Measurements from ENCODE around the gene IRX3.
A peak's percentile ranks its signal among the peaks of the same experiment; 100 is the strongest.

The IRX3 gene

DNA sequence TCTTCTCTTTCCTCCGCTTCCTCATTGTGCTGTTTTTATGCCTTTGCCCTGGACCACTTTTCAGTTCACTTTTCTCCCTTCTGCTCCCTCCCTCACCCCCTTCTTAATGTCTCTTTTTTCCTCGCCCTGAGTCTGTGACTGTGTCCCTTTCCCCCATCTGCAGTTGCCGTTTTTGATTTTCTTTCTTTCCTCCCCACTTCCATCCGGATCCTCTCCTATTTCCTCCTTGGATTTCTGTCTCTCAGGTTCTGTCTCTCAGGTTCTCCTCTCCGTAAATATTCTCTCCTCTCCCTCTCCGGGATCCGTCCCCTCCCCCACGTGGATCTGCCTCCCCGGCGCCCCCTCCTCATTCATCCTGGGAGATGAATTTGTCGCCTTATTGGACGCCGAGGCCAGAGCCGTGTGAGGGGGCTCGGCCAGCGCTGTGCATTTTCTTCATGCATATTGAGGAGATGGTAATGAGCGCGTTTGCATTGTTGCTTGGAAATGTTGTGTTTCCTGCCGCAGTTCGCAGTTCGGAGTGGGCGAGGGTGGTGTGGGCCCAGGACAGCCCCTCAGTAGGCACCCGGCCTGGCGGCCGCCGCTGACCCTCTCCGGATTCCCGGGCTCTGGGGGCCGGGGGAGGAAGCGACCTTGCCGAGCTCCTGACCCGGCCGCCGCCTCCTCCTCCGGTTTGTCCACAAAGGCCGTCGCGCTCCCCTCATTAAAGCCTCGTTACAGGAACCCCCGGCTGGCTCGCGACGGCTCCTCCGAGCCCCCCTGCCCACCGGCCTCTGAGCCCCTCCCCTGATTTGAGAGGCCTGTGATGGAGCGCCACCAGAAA, 4.5 kb upstream of the IRX3 start:
- no peak for DNase-seq (ENCODE audit: low spot score)

DNA sequence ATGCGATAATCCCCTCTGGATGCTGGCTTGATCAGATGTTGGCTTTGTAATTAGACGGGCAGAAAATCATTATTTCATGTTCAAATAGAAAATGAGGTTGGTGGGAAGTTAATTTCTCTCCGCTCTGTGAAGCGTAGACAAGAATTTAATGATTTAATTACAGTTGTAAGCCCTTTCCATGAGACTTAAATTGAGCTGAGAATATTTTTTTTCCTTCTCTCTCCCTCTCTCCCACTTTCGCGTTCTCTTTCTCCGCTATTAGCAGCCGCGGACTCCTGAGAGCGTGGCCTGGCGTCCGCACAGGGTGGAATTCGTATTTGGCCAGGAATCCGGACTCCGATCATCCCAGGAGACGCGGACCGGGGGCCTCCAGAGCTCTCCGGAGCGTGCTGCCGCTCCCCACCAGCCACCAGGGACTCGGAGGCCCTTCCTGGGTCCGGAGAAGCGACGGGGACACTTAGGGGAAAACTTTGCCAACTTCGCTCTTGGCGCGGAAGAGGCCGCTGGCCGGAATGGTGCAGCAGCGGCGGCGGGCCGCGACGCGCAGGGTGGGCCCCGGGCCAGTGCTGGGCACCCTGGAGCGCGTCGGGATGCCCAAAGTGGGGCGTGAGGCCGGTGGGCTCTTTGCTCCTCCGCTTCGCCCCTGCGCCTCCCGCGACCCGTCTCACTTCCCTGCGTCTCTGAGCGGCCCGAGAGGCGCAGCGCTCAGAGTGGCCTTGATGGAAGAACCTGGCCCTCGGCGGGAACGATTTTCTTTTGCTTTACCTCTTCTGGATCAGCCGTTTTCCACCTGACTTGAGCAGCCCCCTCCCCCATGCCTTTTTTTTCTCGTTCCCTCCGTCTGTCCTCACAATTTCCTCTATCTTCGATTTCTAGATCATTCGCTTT, 3.6 kb upstream of the IRX3 start:
- DNase-seq (ENCODE audit: low spot score), result no peak

DNA sequence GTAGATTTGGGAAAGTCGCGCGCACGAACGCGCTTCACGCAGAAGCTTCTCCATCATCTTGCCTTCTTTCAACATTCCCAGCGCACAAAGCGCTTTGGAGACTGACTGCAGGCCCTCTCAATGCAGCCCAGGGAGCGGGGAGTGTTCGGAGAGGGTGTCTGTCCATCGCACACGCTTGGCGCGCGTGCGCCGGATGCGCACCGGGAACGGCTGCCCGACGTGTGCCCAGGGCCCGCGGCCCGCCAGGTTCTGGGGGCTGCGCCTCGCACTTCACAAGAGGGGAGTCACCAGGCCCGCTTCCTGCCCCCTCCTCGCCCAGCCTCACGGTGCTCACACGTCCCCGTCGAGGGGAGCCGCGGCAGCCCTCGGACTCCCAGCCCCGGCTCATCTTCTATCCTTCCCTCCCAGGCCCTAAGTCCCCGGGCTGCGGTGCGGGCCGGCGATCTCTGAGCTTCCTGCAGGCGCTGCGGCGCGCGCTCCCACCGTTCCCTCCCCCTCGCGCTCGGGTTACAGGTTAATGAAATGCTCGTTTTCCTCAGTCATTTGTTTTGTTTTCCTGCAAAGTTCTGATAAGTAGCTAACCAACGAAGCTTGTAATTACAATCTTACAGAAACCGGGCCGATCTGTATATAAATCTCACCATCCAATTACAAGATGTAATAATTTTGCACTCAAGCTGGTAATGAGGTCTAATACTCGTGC, 2.8 kb upstream of the IRX3 start:
- no peak for DNase-seq (ENCODE audit: low spot score)

DNA sequence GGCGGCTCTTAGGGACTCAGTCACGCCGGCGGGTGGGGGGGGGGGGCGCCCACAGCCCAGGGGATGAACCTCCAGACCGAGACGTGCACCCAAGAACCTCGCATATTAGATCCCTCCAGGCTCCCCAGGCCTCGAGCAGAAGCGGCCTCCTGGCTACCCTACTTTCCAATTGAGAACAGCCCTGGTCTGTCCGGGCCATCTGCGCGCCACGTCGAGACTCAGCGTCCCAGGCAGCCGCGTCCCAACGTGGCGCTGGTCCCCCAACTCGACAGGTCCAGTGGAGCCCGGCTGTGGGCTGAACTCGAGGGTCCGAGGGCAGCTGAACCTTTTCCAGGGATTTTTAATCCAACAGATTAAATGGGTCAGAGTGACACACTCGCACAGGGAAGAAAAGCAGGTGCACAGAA, 2.3 kb upstream of the IRX3 start:
- DNase-seq (ENCODE audit: low spot score), result no peak

DNA sequence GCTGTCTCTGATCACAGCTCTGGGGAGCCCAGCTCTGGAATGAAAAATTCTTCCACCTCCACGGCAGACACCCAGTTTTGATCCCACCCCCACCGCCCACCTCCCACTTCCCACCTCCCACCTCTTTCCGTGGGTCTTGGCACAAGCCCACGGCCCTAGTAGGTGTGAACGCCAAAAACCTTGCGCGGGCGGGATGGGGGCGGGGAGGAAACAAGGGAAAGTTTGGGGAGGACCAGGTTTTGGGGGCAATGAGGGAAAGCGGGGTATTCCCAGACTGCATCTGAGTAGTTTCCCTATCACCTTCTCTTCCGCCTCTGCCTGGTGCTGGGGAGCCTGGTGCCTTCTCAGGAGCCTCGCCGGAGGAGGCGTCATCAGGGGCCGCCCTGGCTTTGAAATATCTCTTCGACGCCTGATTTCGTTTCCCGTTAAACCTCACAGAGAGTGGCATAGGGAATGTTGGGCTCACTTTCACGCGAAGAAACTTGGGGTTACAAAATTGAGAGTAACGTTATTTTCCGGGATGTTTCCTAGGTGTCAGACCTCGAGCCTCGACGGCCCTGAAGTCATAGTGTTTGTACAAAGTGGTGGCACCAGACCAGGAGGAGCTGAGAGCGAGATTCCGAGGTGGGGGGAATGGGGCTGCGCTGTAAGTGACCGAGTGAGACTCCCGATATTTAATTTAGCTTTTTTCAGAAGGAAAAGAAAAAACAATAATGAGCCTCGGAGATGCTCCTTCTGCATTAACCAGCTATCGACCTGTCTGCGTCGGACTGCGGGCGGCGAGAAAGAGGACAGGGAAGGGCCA, 1.6 kb upstream of the IRX3 start:
- no peak for DNase-seq (ENCODE audit: low spot score)

DNA sequence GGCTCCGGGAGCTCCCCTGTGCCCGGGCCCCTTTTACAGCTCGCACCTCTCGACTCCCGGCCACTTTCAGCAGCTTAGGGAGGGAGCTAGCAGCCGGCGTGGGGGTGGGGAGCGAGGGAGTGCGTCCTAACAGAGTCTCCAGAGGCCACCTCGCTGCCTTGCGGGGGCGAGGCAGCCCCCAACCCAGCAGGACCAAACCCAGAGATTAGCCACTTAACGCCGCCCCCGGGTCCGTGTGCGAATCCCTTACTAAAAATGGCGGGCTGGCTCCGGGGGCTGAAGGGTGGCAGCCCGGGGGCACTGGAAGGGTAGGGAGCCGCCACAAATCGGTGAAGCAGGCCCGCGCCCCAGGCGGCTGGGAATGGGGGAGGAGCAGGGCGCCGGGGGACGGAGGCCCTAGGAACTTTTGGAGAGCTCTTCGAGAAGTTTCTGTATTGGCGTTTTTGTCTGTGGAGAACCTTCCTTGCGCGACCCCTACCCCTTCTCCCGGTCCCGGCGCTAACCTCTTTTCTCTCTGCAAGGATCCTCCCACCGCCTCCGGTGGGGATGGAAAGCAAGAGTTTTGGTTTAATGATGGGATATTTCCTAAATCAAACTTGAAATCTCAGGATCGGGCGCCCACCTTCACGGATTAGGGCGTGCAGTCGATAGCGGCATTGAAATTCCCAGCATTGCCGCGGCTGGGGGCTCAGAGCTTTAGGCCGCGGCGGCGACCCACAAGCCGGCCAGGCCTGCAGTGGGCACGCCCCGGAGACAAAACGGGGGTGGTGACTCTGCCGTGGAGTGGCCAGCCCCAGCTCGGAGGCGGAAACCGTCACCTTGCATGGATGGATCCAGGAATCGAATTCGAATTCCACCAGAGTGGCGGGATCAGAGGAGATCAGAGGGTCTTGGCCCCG, 793 bp upstream of the IRX3 start:
- DNase-seq (ENCODE audit: low spot score), result peak; percentile 48

DNA sequence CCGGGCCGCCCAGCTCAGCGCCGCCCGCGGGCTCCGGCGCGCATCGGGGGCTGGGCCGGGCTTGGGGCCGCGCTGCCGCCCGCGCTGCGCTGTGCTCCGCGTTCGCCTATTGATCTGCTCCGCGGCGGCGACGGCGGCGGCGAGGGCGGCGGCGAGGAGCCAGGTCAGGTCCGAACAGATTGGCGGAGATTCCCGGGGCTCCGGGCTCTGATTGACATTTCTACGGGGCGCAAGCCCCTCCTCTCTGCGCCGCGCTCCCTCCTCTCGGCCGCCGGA, 559 bp downstream of the IRX3 start:
- DNase-seq (ENCODE audit: low spot score), result peak; percentile 88

DNA sequence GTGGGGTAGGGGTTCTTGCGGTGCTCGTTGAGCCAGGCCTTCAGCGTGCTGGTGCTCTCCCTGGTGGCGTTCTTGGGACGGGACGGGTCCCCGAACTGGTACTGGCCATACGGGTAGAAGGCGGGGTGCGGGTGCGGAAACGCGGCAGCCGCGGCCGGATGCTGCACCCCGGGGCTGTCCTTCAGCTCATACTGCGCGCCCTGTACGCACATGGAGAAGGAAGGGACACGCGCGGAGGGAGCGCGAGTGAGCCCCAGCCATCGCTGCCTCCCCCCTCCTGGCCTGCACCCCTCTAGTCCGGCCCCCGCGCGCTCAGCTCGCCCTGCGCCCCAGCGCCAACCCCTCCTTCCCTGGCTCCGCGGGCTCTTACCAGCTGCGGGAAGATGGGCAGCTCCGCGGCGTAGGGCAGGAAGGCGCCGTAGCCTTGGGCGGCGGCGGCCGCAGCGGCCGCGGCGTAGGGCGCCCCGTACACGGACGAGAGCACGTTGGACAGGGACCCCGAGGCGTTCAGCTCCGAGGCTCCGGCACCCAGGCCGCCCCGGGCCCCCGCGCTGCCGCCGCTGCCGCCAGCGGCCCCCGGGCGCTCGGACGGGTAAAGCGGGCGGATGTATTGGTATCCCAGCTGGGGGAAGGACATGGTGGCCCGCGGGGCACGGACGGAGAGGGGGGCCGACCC, 1.0 kb downstream of the IRX3 start:
- DNase-seq (ENCODE audit: low spot score), result peak; percentile 61

DNA sequence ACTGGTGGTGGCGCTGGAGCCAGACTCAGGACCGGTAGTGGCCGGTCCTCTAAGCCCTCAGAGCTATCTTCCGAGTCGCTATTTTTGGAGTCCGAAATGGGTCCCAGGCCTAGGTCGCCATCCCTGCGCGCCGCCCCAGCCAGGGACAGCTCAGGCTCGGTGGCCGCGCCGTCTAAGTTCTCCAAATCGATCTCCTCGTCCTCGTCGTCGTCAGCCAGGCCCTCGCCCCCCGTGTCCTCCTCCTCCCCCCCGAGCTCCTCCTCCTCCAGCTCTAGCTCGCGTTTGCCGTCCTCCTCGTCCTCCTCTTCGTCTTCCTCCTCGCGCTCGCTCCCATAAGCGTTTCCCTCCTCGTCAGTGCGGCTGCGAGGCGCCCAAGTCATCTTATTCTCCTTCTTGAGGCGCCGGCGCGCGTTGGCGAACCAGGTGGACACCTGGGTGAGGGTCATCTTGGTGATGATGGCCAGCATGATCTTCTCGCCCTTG, 1.6 kb downstream of the IRX3 start:
- DNase-seq (ENCODE audit: low spot score), result no peak

DNA sequence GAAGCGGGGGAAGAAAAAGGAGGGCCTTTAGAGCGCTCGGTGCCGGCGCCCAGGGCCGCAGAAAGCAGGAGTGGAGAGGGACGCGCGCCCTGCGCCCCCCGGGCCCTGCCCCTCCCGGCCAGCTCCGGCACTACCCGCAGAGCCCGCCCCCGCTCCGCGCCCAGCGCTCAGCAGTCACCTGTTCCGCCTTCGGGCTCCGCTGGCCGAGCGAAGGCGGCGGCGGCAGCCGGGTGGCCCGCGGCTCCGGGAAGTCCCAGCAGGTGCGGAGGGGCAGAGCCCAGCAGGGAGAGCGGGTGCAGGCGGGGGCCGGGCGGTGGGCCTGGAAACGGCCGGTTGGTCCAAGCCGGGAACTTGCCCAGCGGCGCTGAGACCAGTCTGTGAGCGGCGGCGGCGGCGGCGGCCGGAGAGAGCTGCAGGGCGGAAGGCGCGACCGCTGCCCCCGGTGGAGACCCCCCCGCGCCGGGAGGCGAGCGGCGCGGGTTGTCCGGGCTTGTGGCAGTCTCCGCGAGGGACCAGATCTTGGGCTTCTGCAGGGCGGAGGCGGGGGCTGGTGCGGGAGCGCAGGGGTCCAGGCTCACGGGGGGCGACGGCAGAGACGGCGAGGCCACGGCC, 2.2 kb downstream of the IRX3 start:
- DNase-seq (ENCODE audit: low spot score), result no peak

DNA sequence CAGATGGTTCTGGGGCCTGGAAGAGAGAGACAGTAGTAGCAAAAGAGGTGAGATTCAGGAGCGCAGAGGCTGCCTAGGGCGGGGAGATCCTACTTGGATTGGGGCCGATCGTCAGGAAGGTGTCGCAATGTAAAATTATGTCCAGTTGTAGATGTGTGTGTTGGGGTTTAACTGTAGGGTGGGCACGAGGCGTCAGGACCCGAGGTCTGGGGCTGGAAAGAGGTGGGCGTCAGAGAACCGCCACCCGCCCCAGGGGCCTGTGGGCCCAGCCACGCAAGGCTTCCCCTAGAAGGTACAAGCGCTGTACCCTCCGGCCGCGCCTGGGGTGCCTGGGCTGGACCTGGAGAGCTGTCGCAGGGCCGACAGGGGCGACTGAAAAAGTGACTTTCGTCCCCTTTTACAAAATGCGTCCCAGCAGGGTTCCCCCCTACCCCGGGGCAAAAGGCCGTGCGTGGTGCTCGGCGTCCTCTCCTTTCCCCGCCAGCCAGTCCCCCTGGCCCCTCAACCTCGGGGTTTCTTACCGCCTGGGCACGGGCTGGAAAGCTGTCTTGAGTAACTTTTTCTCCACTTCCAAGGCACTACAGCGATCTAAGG, 2.8 kb downstream of the IRX3 start:
- no peak for DNase-seq (ENCODE audit: low spot score)

DNA sequence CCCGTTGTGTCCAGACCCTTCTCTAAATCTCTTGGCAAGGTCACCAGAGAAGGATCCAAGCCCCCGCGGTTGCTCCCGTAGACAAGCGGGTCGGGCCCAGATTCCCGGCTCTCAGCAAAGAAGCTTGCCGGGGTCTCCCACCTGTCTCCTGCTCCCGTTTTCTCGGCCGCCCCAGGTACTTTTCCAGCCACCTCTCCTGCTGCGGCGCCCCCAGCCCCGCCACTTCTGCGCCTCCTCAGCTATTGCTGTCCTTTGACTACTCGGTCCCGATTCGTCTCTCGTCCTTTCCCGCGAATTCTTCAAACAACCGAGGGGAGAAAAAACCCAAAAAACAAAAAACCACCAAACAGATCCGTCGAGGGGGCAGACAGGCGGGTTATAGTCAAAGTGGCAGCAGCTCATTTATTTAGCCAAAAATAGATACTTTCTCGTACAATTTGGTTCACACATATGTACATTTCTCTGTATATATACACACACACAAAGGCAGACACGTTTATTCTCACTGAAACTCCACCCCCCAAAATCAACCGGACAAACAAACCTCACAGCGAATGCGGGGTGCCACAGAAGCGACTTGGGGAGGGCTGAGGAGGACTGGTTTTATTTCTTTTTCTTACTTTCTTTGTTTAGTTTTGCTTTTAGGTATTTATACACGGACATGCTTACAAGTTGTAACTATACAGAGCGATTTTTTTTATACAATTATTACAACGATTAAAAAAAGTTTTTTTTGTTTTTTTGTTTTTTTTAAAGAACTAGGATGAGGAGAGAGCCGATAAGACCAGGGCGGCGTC, 3.5 kb downstream of the IRX3 start:
- DNase-seq (ENCODE audit: low spot score), result no peak

DNA sequence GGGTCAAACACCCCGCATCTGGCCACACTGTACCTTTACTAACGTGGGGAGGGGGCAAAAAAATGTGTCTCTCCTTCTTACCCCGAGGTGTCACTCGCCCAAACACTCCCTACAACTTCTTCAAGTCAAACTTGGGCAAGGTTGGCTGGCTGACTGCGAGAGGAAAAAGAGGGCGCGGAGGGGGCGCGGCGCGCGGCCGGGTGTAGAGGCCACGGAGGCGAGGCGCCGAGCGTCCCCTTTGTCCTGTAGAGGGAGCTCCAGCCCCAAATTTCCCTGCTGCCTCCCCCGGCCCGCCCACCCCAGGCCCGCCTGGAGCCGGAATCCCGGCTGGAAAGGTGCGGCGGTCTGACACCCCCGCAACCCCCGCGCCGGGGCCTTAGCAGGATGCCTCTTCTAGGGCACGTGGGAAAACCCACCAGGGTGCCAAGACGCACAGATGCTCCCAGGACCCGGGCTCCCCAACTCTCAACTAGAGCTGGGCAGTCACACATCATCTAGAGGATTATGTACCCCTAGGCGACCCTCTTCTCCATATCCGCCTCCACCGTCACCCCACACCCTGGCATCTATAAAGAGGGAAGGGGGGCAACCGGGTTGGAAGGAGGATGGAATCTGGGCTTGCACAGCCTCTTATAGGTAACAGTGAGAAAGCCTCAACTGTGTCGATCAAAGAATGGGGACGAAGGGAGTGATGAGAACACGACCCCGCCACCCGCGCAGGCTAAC, 4.2 kb downstream of the IRX3 start:
- DNase-seq (ENCODE audit: low spot score), result no peak

DNA sequence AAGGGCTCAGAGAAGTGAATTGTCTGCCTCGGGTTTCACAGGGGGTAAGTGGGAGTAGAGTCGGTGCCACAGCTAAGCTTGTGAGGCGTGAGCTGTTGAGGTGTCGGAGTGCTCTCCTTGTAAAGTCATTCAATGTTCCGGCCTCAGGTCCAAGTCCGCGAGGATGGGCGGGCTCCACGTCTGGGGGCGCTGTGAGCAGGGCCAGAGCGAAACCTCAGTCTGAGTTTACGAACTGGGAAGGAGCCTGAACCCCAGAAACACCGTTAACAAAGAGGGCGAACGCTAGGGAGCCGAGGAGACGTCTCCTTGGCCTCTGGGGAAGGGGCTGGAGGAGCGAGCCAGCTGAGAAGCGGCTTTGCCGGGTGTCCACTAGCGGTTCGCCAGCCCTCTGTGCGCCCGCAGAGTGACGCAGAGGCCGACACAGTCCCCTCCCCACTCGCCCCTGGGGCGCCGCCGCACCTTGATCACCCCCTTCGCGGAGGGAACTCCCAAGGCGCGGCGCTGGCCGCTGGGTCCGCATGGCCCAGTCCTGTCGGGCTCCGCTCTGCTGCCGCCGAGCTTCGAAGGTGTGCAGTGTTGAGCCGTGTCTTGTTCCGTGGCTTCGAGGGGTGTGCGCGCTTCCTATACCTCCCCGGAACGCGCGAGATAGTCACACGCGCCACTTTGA, 4.9 kb downstream of the IRX3 start:
- DNase-seq (ENCODE audit: low spot score), result no peak

DNA sequence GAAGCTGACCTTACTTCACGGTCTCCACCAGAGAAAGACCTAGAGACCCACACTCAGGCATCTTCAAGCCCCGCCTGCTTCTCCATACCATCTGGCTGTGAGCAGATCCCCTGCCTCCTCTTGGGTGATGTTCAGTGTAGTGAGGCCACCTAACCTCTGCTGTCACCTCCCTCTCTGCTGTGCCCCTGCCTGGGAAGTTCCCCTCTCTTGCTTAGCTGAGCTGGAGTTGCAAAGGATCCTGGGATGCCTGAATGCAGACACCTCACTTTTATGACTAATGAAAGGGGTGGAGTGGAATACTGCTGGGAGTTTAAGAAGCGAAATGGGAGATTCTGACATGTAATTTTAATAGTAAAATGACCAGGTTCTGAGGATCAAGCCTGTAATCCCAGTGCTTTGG, 5.8 kb downstream of the IRX3 start:
- peak; percentile 41 for DNase-seq (ENCODE audit: low spot score)

DNA sequence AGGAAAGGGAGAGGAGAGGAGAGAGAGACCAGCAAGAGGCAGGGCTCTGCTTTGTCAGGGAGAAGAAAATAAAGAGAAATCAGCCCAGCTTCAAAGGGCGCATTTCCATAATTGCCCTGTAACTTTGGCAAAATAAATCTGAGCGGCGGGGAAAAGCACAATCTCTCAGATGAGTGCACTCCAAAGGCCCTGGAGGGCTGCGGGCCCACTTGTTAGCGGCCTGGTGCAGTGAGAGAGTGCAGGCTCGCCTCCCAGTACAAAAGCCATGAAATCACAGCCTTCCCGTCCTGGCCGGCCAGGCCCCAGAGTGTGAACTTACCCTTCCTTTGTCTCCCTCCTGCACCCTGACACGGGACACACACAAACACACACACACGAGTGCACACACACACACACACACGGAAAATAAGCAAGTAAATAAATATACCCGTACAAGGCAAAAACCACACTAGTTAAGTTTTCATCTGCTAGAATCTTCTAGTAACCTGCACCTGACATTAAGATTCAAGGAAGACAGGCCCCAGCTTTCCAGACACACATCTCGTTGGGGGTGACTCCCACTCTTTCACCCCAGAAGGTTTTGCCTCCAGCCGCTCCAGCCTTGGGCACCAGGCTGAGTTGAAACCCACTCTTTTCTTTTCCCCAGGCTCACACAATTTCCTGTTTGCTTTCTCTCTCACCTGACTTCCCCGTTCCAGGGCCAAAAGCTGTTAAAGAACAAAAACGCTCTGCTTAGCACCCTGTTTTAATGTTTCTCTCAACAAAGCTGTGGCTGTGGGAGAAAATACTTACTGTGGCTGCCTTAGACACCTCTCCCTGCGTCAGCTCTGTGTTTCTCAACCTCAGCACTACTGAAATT, 8.5 kb downstream of the IRX3 start:
- DNase-seq (ENCODE audit: low spot score), result no peak

All from AG08395 (cell line).